Stimulated activated CD8-positive, alpha-beta memory T cell treated with anti-CD3 and anti-CD28 coated beads, Interleukin-7, amount 100 ng/mL, for 48 hours (primary cell): ENCODE measurements around the gene ACBD4.

ENCODE experiments used
- DNase-seq, 2 donors: peaks; one replicate each; pipeline ENCODE4 v3.0.0-alpha.2; 2020; ENCODE audit warnings: low read depth in 1 of 2; ENCODE audit errors: extremely low read depth in 1 of 2

The ACBD4 gene

DNA sequence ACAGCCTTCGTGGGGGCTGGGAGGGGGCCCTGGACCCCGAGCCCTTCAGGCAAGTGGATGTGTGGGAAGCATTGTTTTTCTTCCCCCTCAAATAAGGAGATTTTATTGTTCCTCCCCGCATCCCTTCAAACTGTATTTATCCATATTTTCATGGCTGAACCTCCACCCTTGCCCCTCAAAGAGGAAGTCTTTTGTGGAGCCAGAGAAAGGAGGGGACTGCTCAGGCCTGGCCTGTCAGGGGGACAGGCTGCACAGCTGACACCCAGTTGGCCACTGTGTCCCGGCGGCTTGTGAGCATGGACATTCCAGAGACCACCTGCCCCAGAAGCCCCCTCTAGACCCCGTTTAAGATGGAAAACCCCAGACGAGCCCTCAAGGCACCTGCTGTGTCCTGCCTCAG, 42.1 kb downstream of the ACBD4 start:
- DNase-seq, result no peak

DNA sequence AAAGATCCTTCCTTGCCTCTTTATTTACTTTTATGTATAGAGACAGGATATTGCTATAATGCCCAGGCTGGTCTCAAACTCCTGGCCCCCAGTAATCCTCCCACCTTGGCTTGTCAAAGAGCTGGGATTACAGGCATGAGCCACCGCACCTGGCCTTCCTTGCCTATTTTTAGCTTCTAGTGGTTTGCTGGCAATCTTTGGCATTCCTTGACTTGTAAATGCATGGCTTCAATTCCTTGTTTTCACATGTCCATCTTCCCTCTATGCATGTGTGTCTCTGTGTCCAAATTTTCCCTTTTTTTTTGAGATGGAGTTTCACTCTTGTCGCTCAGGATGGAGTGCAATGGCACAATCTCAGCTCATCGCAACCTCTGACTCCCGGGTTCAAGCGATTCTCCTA, 48.7 kb downstream of the ACBD4 start:
- DNase-seq, result no peak

GRCh38 chr17:45186801-45187354, 51.4 kb downstream of the ACBD4 start:
- no peak for DNase-seq

DNA sequence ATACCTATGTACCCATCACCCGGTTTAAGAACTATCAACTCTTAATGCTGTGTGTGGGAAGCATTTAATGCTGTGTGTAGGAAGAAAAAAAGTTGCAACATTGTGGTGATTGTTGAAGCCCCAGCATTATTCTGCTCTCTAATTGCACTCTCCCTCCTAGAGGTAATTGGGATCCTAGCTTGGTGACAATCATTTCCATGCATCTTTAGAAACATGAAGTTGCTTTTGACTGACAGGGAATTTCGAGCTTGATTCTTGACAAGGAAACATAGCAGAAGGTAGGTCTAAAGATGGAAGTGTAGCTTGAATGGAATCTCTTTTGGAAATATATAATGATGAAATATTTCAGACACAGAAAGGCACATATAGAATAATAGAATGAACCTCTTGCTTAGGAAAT, 53.5 kb downstream of the ACBD4 start:
- DNase-seq, result no peak

GRCh38 chr17:45190503-45191255, 55.2 kb downstream of the ACBD4 start:
- no peak for DNase-seq
